HG02970 (cell line): ENCODE measurements around the gene C1QTNF1.

Experiments used
- ATAC-seq: cut with Tn5 transposase; IDR thresholded peaks from one replicate; pipeline ENCODE4 v1.9.1; 2021; ENCODE audit warnings: mild to moderate bottlenecking, moderate library complexity, moderate number of reproducible peaks; ENCODE audit not compliant: unreplicated experiment, low FRiP score

C1QTNF1 gene

GRCh38 chr17:79023886-79024771 is at the start of gene C1QTNF1:
TSS of gene C1QTNF1 (plus strand) at chr17:79024169. CDS start at chr17:79043969, 19,800 bp downstream.
- ATAC-seq = no peak

GRCh38 chr17:78974635-78975591 is 49.1 kb upstream of the C1QTNF1 start:
- no peak for ATAC-seq

- no peak for ATAC-seq
These were observed 46.9 kb upstream of the C1QTNF1 start for GRCh38 chr17:78976907-78977680.

- ATAC-seq = no peak
These were observed 46.4 kb upstream of the C1QTNF1 start for GRCh38 chr17:78977681-78977943.

GRCh38 chr17:78977997-78978973 is 45.7 kb upstream of the C1QTNF1 start:
- ATAC-seq = no peak

GRCh38 chr17:78979780-78980623 is 44.0 kb upstream of the C1QTNF1 start, which contains the start of gene LGALS3BP:
TSS of gene LGALS3BP (minus strand) at chr17:78979923. CDS start at chr17:78977191, 2,732 bp downstream.
- ATAC-seq = no peak

GRCh38 chr17:78980624-78980972 is 43.4 kb upstream of the C1QTNF1 start:
- no peak for ATAC-seq

- ATAC-seq = no peak
These were observed 42.7 kb upstream of the C1QTNF1 start for GRCh38 chr17:78981010-78981888.

- ATAC-seq = no peak
These were observed 38.6 kb upstream of the C1QTNF1 start for GRCh38 chr17:78985395-78985794.

GRCh38 chr17:78986048-78986648 is 37.8 kb upstream of the C1QTNF1 start:
- no peak for ATAC-seq

GRCh38 chr17:78986649-78987328 is 37.2 kb upstream of the C1QTNF1 start:
- no peak for ATAC-seq

GRCh38 chr17:78988152-78988551 is 35.8 kb upstream of the C1QTNF1 start:
- ATAC-seq = no peak

GRCh38 chr17:78990349-78991016 is 33.5 kb upstream of the C1QTNF1 start:
- ATAC-seq = no peak

GRCh38 chr17:78991017-78991738 is 32.8 kb upstream of the C1QTNF1 start:
- no peak for ATAC-seq

- ATAC-seq = no peak
These were observed 31.9 kb upstream of the C1QTNF1 start for GRCh38 chr17:78991906-78992532.
